Stomach (tissue), 9 donors: ENCODE measurements around the gene USP9X. TPM values are rescaled to one million over a fixed set of nuclear protein-coding genes. Genes with fewer than 3 reads are reported as not detected.
"Not testable (repeated sequence)": the region's sequence is repeated elsewhere in the genome, so short reads cannot be mapped to it uniquely, and the experiment has no call there.

Experiments
- DNase-seq, 2 donors: peaks; one replicate each; pipeline versions ENCODE4 v3.0.0 to v3.0.0-alpha.2; 2013 to 2019
- H3K27ac ChIP-seq, 5 donors: fragments of 200-600 bp in 4 of 5; sonication (generic) in 4 of 5; one replicate each; pipeline ENCODE4 v1.5.1; 2013 to 2019; ENCODE audit warnings: mild to moderate bottlenecking in 1 of 5, moderate library complexity in 1 of 5
- H3K27me3 ChIP-seq, 3 donors: fragments of 200-600 bp; sonication (generic); one replicate each; pipeline ENCODE4 v1.5.1; 2017 to 2019; ENCODE audit warnings: mixed run types in 1 of 3
- H3K36me3 ChIP-seq, 4 donors: fragments of 200-600 bp; sonication (generic); 1 replicate in 3 of 4; 2 replicates in 1 of 4; pipeline ENCODE4 v1.5.1; 2016 to 2019
- H3K4me1 ChIP-seq, 4 donors: fragments of 200-600 bp; sonication (generic); one replicate each; pipeline ENCODE4 v1.5.1; 2016 to 2019
- H3K4me3 ChIP-seq, 4 donors: fragments of 200-600 bp; sonication (generic) in 3 of 4; one replicate each; pipeline ENCODE4 v1.5.1; 2016 to 2019; ENCODE audit warnings: mild to moderate bottlenecking in 1 of 4
- H3K9me3 ChIP-seq, 4 donors: fragments of 200-600 bp; sonication (generic); one replicate each; pipeline ENCODE4 v1.5.1; 2016 to 2019
- EP300 ChIP-seq: sonication (generic); formaldehyde crosslinking; IDR thresholded peaks from one replicate; pipeline ENCODE4 v1.6.1; 2017; ENCODE audit warnings: antibody characterized with exemption
- POLR2A ChIP-seq, 4 donors: fragments of 450-650 bp; IDR thresholded peaks; one replicate each; pipeline ENCODE4 v1.6.1; 2016; ENCODE audit warnings: antibody characterized with exemption in 4 of 4, control low read depth in 2 of 4, mild to moderate bottlenecking in 1 of 4, moderate library complexity in 1 of 4
- POLR2AphosphoS5 ChIP-seq, 3 donors: sonication (generic); formaldehyde crosslinking; IDR thresholded peaks; one replicate each; pipeline ENCODE4 v1.6.1; 2016; ENCODE audit warnings: antibody characterized with exemption in 3 of 3
- WGBS, 5 donors: extraction: QIAGEN DNeasy Blood & Tissue Kit in 3 of 5; methylation state at CpG; one replicate each; pipeline versions ENCODE4 v1.1.5 to v1.1.7; 2013 to 2018; 5-methylcytosine and 5-hydroxymethylcytosine counted together
- intact Hi-C: fragments of 100-400 bp; cut with DNase I; formaldehyde crosslinking; loops from one replicate; pipeline ENCODE4 v1.15.1; 2023; ENCODE audit warnings: low total_unique reads
- polyA plus RNA-seq, 3 donors: library from polyadenylated mRNA; stranded (reverse); fragments of 200-250 nt; gene quantifications; one replicate each; pipeline ENCODE4 v1.2.3, GENCODE V29; 2013
- total RNA-seq, 5 donors: library from RNA; depleted of rRNA; stranded (reverse); fragments of >200 nt; gene quantifications; one replicate each; pipeline versions ENCODE4 v1.1.0 to v1.2.3, GENCODE V29; 2014 to 2016
- TF ChIP-seq, protein P1 (sequence below), 7 experiments: fragments of 450-650 bp in 4 of 7; fragments of 200-600 bp in 3 of 7; sonication (generic) in 3 of 7; IDR thresholded peaks; one replicate each; pipeline ENCODE4 v1.5.1; 2016 to 2019; ENCODE audit warnings: antibody characterized with exemption in 7 of 7, control low read depth in 2 of 7, mild to moderate bottlenecking in 1 of 7
- donor health status: healthy with polysubstance abuse.
- donor health status: Bipolar disorder and iron deficiency.
- donor health status: healthy.

Gene USP9X
- total and polyA plus RNA-seq, 8 donors: 6.5 to 252 (median 52.6) TPM

DNA sequence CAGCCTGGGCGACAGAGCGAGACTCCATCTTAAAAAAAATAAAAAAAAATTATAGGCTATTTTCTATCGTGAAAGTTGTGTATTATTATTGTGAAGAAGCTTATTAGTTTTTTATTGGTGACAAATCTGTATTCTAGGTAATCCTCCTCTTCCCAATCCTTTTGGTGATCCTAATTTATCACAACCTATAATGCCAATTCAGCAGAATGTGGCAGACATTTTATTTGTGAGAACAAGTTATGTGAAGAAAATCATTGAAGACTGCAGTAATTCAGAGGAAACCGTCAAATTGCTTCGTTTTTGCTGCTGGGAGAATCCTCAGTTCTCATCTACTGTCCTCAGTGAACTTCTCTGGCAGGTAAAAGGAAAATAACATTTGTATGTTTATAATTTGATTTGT, 139.4 kb downstream of the USP9X start:
- peaks cover 12 to 95% (median 90%) of the 10 kb centered on the region in 4 donors for H3K36me3 ChIP-seq

DNA sequence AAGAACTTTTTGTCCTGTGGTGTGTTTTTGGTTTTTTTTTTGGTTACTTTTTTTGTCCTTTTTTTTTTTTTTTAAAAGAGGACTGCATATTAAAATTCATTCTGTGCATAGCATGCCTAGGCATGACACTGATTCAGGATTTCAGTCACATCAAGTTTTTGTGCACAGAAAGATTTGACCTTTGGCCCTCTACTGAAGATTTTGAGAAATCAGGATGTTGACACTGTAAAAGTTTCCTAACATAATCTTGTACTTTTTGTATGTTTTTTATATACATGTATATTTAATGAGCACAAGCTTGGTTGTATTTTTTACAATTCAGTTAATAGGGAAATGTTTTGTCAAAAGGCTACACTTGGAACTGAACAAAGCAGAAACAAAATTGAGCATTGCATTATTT, 148.7 kb downstream of the USP9X start:
- no peaks in the 10 kb centered on the region for H3K9me3 ChIP-seq
- no peak overlapping the region for H3K27ac ChIP-seq
- intact Hi-C loops: no loop called here
- H3K4me1 ChIP-seq: no peaks in the 10 kb centered on the region
- peaks cover 0 to 6% (median 0%) of the 10 kb centered on the region in 3 donors for H3K27me3 ChIP-seq
- H3K36me3 ChIP-seq: peaks cover 13 to 54% (median 45%) of the 10 kb centered on the region in 4 donors
- no peak overlapping the region for H3K4me3 ChIP-seq
- TF ChIP-seq, protein P1, sequence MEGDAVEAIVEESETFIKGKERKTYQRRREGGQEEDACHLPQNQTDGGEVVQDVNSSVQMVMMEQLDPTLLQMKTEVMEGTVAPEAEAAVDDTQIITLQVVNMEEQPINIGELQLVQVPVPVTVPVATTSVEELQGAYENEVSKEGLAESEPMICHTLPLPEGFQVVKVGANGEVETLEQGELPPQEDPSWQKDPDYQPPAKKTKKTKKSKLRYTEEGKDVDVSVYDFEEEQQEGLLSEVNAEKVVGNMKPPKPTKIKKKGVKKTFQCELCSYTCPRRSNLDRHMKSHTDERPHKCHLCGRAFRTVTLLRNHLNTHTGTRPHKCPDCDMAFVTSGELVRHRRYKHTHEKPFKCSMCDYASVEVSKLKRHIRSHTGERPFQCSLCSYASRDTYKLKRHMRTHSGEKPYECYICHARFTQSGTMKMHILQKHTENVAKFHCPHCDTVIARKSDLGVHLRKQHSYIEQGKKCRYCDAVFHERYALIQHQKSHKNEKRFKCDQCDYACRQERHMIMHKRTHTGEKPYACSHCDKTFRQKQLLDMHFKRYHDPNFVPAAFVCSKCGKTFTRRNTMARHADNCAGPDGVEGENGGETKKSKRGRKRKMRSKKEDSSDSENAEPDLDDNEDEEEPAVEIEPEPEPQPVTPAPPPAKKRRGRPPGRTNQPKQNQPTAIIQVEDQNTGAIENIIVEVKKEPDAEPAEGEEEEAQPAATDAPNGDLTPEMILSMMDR (IDR thresholded peaks at IDR 0.05): no peak
- TF ChIP-seq POLR2A (IDR thresholded peaks at IDR 0.05) (no peak), EP300 (no peak), POLR2AphosphoS5 (IDR thresholded peaks at IDR 0.05) (no peak)
- no peak for DNase-seq

More for the DNA sequence above, 139.4 kb downstream of the USP9X start:
- no peaks in the 10 kb centered on the region for H3K9me3 ChIP-seq
- WGBS, 5 donors: 87 to 99% (median 98%) methylated on average over 5 of the region's 5 CpGs
- no peak overlapping the region for H3K27ac ChIP-seq
- H3K27me3 ChIP-seq: no peaks in the 10 kb centered on the region
- no peaks in the 10 kb centered on the region for H3K4me1 ChIP-seq
- intact Hi-C loops: no loop called here
- TF ChIP-seq, protein P1 (IDR thresholded peaks at IDR 0.05): no peak
- TF ChIP-seq EP300 (no peak), POLR2AphosphoS5 (IDR thresholded peaks at IDR 0.05) (no peak), POLR2A (IDR thresholded peaks at IDR 0.05) (no peak)
- DNase-seq: no peak
- no peak overlapping the region for H3K4me3 ChIP-seq

DNA sequence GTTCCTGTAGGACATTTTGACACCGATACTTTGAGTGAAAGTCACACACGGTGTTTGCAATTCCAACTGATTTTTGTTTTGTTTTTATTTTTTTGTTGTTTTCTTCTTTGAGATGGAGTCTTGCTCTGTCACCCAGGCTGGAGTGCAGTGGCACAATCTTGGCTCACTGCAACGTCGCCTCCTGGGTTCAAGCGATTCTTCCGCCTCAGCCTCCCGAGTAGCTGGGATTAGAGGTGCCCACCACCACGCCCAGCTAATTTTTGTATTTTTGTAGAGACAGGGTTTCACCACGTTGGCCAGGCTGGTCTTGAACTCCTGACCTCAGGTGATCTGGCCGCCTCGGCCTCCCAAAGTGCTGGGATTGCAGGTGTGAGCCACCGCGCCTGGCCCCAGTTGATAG, 149.2 kb downstream of the USP9X start:
- 92 to 97% (median 93%) methylated on average over 13 of the region's 13 CpGs for WGBS, 5 donors
- intact Hi-C loops, DNase-seq, H3K4me3 ChIP-seq, H3K27ac ChIP-seq, H3K9me3 ChIP-seq, H3K4me1 ChIP-seq, H3K27me3 ChIP-seq: not testable (repeated sequence)
- peaks cover 10 to 49% (median 41%) of the 10 kb centered on the region in 4 donors for H3K36me3 ChIP-seq

DNA sequence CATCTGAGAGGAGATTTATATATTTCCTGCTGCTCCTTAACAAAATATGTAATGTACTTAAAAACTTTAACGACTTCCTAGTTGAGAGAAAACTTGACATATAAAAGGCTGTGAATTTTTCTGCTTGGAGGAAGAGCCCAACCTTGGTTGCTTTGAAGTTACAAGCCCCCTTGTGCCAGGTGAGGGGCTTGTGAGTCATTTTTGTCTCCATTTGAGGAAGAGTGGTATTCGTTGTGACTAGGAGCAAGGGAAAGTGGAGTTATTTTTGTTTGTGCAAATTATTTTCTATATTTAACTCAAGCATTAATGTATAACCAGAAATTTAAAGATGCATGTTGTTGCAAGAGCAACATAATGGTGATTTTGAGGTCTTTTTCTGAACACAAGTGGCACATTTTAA, 149.7 kb downstream of the USP9X start:
- Histone ChIP-seq H3K4me1 (no peaks in the 10 kb centered on the region), H3K9me3 (no peaks in the 10 kb centered on the region), H3K27me3 (peaks cover 0 to 9% (median 0%) of the 10 kb centered on the region in 3 donors), H3K36me3 (peaks cover 5 to 45% (median 36%) of the 10 kb centered on the region in 4 donors), H3K4me3 (no peak overlapping the region), H3K27ac (no peak overlapping the region)
- TF ChIP-seq, protein P1 (IDR thresholded peaks at IDR 0.05): no peak
- TF ChIP-seq EP300 (no peak), POLR2AphosphoS5 (IDR thresholded peaks at IDR 0.05) (no peak), POLR2A (IDR thresholded peaks at IDR 0.05) (no peak)
- no peak for DNase-seq
- intact Hi-C loops: no loop called here
- 59 to 78% (median 70%) methylated on average over 2 of the region's 2 CpGs for WGBS, 5 donors

DNA sequence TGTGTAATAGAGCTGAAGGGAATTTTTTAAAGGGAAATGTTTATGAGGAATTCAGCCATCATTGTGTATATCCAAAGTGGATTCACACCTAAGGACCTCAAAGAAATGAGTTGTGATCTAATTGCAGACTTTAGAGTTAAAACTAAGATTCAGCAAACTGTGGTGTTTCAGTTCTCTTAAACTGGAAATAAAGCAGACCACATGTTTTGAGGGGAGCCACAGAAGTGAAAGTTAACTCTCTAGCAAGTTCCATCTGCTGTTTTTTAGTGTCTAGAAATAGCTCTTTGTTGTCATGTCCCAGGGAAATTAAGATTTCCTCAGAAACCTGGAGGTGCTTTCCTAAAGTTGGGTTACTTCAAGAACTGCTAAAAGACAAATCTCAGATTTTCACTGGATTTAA, 151.4 kb downstream of the USP9X start:
- Histone ChIP-seq H3K4me3 (no peak overlapping the region), H3K27me3 (peaks cover 0 to 9% (median 0%) of the 10 kb centered on the region in 3 donors), H3K4me1 (no peaks in the 10 kb centered on the region), H3K9me3 (no peaks in the 10 kb centered on the region), H3K27ac (no peak overlapping the region), H3K36me3 (peaks cover 0 to 28% (median 19%) of the 10 kb centered on the region in 4 donors)
- intact Hi-C loops: no loop called here
- DNase-seq: peak in 1 of 2 donors; percentile 26
- no peak for TF ChIP-seq POLR2AphosphoS5 (IDR thresholded peaks at IDR 0.05)
- TF ChIP-seq POLR2A (IDR thresholded peaks at IDR 0.05): no peak
- TF ChIP-seq EP300: no peak
- TF ChIP-seq, protein P1 (IDR thresholded peaks at IDR 0.05): no peak
